Embryonic facial prominence (tissue), 1 donor: ENCODE results near the gene SPACDR.

Experiments used
- DNase-seq: peaks from one replicate; pipeline ENCODE4 v3.0.0-alpha.2; 2016; ENCODE audit errors: extremely low spot score

Gene SPACDR

GRCh38 chr7:100418930-100419659 is 45.0 kb downstream of the SPACDR start:
- DNase-seq, result no peak

- no peak for DNase-seq
Measured at GRCh38 chr7:100415448-100415847, 48.6 kb downstream of the SPACDR start.

- DNase-seq, result no peak
Measured at GRCh38 chr7:100413889-100414288, 50.2 kb downstream of the SPACDR start.

GRCh38 chr7:100413346-100413745 is 50.7 kb downstream of the SPACDR start:
- DNase-seq, result no peak

GRCh38 chr7:100411101-100411500 is 53.0 kb downstream of the SPACDR start:
- no peak for DNase-seq

- DNase-seq, result no peak
Measured at GRCh38 chr7:100407285-100408180, 56.5 kb downstream of the SPACDR start.

- no peak for DNase-seq
Measured at GRCh38 chr7:100406767-100407166, 57.3 kb downstream of the SPACDR start.
